ENCODE results near the gene CIITA.

The CIITA gene

DNA sequence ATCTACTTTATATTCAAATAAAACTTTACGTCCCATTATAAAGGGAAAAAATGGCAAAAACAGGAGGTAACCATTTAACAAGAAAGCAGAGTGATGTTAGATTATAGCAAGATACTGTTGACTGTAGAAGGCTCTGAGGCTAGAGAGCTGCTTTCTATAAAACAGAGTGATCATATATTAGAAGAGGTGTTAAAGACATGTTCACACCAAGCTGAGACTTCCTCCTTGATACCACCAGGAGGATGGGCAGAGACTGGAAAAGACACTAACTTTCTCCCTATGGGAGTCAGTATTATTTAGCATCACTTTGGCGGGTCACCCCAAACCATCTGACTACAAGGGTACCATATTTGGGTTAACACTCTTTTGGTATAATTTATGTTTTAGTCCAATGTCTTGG is 687 bp upstream of the CIITA start:
- Histone ChIP-seq H3K9ac (ENCODE audit: low read length) (peak overlapping the region; percentile 87), H3K27me3 (ENCODE audit: low read length) (no peaks in the 10 kb centered on the region), H3F3A (ENCODE audit: insufficient read depth) (peaks cover 38% of the 10 kb centered on the region), H3K27ac (ENCODE audit: low read depth, low read length) (peak overlapping the region; percentile 95), H3K79me2 (ENCODE audit: insufficient read depth, low read length) (peaks cover 48% of the 10 kb centered on the region), H3K4me2 (ENCODE audit: low read depth, low read length, poor library complexity, severe bottlenecking) (peak overlapping the region; percentile 86), H4K20me1 (ENCODE audit: low read depth, low read length) (no peaks in the 10 kb centered on the region), H3K9me2 (replicated peaks; ENCODE audit: insufficient read depth, low read length) (no peaks in the 10 kb centered on the region), H2AFZ (ENCODE audit: low read depth, low read length, severe bottlenecking) (no peak overlapping the region), H3K9me3 (ENCODE audit: insufficient read depth, low read length) (no peaks in the 10 kb centered on the region), H3K36me3 (ENCODE audit: low read length) (no peaks in the 10 kb centered on the region), H3K4me3 (ENCODE audit: insufficient read depth, low read length, poor library complexity, severe bottlenecking) (peak overlapping the region; percentile 39)
- TF ChIP-seq, protein P1, sequence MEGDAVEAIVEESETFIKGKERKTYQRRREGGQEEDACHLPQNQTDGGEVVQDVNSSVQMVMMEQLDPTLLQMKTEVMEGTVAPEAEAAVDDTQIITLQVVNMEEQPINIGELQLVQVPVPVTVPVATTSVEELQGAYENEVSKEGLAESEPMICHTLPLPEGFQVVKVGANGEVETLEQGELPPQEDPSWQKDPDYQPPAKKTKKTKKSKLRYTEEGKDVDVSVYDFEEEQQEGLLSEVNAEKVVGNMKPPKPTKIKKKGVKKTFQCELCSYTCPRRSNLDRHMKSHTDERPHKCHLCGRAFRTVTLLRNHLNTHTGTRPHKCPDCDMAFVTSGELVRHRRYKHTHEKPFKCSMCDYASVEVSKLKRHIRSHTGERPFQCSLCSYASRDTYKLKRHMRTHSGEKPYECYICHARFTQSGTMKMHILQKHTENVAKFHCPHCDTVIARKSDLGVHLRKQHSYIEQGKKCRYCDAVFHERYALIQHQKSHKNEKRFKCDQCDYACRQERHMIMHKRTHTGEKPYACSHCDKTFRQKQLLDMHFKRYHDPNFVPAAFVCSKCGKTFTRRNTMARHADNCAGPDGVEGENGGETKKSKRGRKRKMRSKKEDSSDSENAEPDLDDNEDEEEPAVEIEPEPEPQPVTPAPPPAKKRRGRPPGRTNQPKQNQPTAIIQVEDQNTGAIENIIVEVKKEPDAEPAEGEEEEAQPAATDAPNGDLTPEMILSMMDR (IDR thresholded peaks at IDR 0.05; ENCODE audit: insufficient read depth, low read length, poor library complexity, severe bottlenecking): no peak
- no peak for TF ChIP-seq EZH2phosphoT487 (conservative IDR thresholded peaks at IDR 0.05; ENCODE audit: low read length)

DNA sequence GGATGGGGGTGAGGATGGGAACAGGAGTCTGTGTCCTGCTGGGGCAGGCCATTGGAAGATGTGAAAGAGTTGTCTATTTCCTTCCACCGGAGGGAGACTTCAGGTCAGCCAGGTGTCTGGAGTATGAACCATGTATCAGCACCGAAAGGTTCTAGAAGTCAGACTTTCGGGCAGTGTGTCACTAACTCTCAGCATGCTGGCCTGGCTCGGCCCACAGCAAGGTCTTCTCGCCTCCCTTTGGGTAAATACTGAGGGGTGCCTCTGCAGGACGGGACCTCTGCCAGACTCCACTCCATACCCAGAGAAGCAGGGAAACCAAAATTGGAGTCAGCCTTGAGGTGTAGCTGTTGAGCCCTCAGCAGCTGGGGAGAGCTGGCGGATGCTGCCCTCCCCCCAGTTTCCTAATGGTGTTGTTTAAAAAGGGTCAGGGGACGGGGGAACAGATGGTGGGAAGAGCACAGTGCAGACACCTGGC is 507 bp downstream of the CIITA start:
- Histone ChIP-seq H4K20me1 (ENCODE audit: low read depth, low read length) (no peaks in the 10 kb centered on the region), H3K27ac (ENCODE audit: low read depth, low read length) (peak overlapping the region; percentile 95), H3K79me2 (ENCODE audit: insufficient read depth, low read length) (peaks cover 58% of the 10 kb centered on the region), H3F3A (ENCODE audit: insufficient read depth) (peaks cover 48% of the 10 kb centered on the region), H3K9ac (ENCODE audit: low read length) (peak overlapping the region; percentile 87), H3K36me3 (ENCODE audit: low read length) (no peaks in the 10 kb centered on the region), H3K27me3 (ENCODE audit: low read length) (no peaks in the 10 kb centered on the region), H3K9me2 (replicated peaks; ENCODE audit: insufficient read depth, low read length) (no peaks in the 10 kb centered on the region), H2AFZ (ENCODE audit: low read depth, low read length, severe bottlenecking) (no peak overlapping the region), H3K9me3 (ENCODE audit: insufficient read depth, low read length) (no peaks in the 10 kb centered on the region), H3K4me2 (ENCODE audit: low read depth, low read length, poor library complexity, severe bottlenecking) (peak overlapping the region; percentile 86), H3K4me3 (ENCODE audit: insufficient read depth, low read length, poor library complexity, severe bottlenecking) (peak overlapping the region; percentile 79)
- TF ChIP-seq, protein P1 (IDR thresholded peaks at IDR 0.05; ENCODE audit: insufficient read depth, low read length, poor library complexity, severe bottlenecking): no peak
- TF ChIP-seq EZH2phosphoT487 (conservative IDR thresholded peaks at IDR 0.05; ENCODE audit: low read length): no peak

DNA sequence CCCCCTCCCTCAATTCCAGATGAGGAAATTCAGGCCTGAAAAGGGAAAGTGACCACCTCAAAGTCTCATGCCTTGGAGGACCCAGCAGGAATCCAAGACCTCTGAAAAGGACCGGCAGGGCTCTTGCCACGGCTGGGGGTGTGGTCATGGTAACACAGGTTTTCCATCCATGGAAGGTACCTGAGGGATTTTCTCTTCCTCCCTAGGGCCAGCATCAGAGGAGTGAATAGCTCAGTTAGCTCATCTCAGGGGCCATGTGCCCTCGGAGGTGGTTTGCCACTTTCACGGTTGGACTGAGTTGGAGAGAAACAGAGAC is 1.3 kb downstream of the CIITA start:
- H3K9me3 ChIP-seq (ENCODE audit: insufficient read depth, low read length): no peaks in the 10 kb centered on the region
- peaks cover 51% of the 10 kb centered on the region for H3F3A ChIP-seq (ENCODE audit: insufficient read depth)
- H2AFZ ChIP-seq (ENCODE audit: low read depth, low read length, severe bottlenecking): no peak overlapping the region
- H3K9me2 ChIP-seq (replicated peaks; ENCODE audit: insufficient read depth, low read length): no peaks in the 10 kb centered on the region
- H4K20me1 ChIP-seq (ENCODE audit: low read depth, low read length): no peaks in the 10 kb centered on the region
- H3K27ac ChIP-seq (ENCODE audit: low read depth, low read length): peak overlapping the region; percentile 95
- peaks cover 65% of the 10 kb centered on the region for H3K79me2 ChIP-seq (ENCODE audit: insufficient read depth, low read length)
- no peaks in the 10 kb centered on the region for H3K36me3 ChIP-seq (ENCODE audit: low read length)
- peak overlapping the region; percentile 87 for H3K9ac ChIP-seq (ENCODE audit: low read length)
- H3K27me3 ChIP-seq (ENCODE audit: low read length): no peaks in the 10 kb centered on the region
- H3K4me2 ChIP-seq (ENCODE audit: low read depth, low read length, poor library complexity, severe bottlenecking): peak overlapping the region; percentile 86
- H3K4me3 ChIP-seq (ENCODE audit: insufficient read depth, low read length, poor library complexity, severe bottlenecking): peak overlapping the region; percentile 79
- no peak for TF ChIP-seq EZH2phosphoT487 (conservative IDR thresholded peaks at IDR 0.05; ENCODE audit: low read length)
- TF ChIP-seq, protein P1 (IDR thresholded peaks at IDR 0.05; ENCODE audit: insufficient read depth, low read length, poor library complexity, severe bottlenecking): no peak

Data from SU-DHL-6 (cell line).